NCI-H2227 (cell line): ENCODE results near the gene GPC5.

Source experiments
- DNase-seq: peaks from one replicate; lab custom pipeline; 2025; ENCODE audit not compliant: unreplicated experiment; lab: John Stamatoyannopoulos, UW

The GPC5 gene

DNA sequence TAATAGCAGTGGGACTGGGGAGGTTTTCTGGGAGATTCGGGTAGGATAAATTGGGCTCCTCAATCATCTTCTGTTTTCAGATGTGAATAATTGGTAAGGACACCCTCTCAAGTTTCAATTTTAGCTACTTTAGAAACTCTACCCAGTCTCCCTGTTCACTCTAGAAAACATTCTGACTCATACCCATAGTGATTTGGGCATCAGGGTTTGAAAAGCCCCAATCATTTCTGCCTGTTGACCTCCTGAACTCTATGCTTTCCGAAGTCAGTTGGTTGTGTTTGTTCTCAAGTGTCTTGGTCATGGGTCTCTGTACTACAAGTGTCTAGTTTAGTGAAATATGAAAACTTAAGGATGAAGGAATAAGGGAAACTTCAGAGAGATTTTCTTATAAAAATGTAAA, 916.8 kb downstream of the GPC5 start:
- no peak for DNase-seq

GRCh38 chr13:92316030-92316429, 917.6 kb downstream of the GPC5 start:
- no peak for DNase-seq

DNA sequence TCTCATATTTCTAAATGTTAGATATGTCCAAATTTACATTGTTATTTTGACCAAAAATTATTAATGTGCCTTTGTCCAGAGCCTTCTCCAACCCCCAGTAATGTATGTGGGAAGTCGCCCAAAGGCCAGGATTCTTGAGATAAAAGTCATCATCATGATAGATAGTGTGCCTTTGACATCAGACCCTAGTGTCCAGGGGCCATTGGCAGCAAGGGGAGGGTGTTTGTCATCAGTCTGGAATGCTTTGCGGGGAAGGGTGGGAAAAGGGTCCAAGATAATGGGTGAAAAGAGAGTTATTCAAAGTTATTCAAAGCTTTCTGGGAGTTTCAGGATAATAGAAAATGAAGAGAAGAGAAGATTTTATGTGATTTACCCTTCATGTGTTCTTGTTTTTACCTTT, 918.6 kb downstream of the GPC5 start:
- no peak for DNase-seq

DNA sequence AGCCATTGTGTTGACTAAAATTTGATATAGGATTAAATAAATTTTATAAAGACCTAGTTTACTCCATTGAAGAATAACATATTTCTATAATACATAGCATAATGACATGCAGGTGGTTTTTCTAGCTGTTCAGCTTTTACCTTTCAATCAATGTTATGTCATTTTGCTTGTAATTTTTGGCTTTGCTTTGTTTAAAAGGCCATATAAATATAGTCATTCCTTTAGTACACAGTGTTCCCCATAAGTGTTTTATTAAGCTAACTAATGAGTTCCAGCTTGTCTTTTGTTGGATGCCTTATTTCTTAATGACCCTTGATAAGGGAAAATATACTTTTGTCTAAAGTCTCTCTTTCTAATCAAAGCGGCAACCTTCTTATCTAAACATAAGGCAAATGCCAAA, 921.9 kb downstream of the GPC5 start:
- no peak for DNase-seq

- no peak for DNase-seq
Observed at GRCh38 chr13:92321174-92321573, 922.8 kb downstream of the GPC5 start.

GRCh38 chr13:92345627-92346026, 947.2 kb downstream of the GPC5 start:
- no peak for DNase-seq

- no peak for DNase-seq
Observed at GRCh38 chr13:92346046-92346445, 947.6 kb downstream of the GPC5 start.

GRCh38 chr13:92354583-92354982, 956.2 kb downstream of the GPC5 start:
- DNase-seq, result no peak

DNA sequence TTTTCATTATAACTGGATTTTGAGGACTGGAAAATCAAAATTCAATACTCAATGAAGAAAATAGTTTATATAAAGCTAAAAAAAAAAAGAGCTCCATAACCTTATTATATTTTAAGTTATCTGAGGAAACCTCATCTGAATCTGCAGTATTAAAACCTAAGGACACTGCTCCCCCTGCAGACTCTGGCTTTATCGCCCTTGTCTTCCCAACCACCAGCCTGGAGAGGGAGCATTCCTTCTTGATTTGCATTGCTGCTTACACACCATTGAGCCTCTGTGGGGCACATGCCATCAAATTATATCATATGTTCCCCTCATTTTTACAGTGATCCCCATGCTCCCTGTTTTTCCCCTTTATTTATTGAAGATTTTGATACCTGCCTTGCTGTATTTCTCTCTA, 956.8 kb downstream of the GPC5 start:
- DNase-seq, result no peak

DNA sequence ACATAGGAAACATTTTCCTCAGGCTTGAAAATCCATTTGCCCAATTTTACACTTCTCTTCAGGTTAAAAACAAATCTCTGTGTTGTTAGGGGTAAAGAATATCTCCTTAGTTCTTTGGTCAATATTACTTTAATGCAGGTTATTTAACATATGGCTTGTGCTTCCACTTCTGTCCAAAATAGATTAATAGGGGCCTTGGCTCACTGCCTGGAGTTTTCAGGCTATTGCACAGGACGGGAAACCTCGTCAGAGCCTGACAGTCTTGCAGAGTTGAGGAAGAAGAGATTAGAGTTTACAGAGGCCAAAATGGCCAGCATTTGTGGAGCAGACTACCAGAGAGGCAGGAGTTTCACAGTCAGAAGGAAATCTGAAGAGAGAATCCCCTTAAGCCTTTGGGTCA, 964.3 kb downstream of the GPC5 start:
- no peak for DNase-seq

- no peak for DNase-seq
Observed at GRCh38 chr13:92365904-92366303, 967.5 kb downstream of the GPC5 start.

DNA sequence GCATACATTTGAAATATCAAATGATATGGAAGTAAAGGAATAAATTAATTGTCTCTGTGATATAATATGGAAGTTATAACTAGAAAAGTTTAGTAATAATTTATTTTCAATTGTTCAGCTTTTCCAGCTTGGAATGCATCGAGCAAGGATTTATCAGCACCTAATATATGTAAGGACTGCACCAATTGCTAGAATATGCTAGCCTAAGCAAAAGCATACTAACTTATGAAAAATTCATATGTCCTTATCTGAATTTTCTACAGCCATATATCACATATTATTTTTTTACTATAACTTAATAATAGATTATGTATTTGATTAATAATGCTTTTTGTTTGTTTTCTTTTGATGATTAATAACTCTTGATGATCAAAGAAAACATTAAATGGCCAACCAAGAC, 979.0 kb downstream of the GPC5 start:
- no peak for DNase-seq

DNA sequence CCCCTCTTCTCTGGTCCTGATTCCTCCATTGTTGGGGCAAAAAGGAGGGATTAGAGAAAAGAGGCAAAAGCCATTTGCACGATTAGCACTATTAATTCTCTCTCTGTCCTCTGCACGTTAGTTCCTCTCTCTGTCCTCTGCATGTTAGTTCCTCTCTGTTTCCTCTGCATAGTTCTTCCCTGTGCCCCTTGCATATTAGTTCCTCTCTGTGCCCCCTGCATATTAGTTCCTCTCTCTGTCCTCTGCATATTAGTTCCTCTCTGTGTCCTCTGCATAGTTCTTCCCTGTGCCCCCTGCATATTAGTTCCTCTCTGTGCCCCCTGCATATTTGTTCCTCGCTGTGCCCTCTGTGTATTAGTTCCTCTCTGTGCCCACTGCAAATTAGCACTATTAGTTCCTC, 981.0 kb downstream of the GPC5 start:
- no peak for DNase-seq

DNA sequence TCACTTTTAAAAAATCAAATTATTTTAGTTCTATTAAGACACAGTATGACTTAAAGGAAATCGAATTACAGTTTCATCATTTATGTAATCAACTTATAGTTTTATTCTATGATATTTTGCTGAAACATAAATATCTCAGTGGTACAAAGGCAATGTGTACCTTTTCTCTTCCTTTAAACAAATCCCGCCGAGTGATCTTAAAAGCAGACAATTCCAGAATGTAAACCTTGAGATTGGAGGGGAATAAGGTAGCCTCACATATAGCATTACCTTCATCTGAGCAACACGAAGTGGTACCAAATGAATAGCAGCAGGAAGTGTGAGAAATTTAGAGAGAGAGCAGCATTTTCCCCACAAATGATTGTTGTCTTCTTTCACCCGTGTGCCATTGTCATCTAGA, 986.0 kb downstream of the GPC5 start:
- DNase-seq, result no peak

- no peak for DNase-seq
Observed at GRCh38 chr13:92387245-92387644, 988.8 kb downstream of the GPC5 start.

DNA sequence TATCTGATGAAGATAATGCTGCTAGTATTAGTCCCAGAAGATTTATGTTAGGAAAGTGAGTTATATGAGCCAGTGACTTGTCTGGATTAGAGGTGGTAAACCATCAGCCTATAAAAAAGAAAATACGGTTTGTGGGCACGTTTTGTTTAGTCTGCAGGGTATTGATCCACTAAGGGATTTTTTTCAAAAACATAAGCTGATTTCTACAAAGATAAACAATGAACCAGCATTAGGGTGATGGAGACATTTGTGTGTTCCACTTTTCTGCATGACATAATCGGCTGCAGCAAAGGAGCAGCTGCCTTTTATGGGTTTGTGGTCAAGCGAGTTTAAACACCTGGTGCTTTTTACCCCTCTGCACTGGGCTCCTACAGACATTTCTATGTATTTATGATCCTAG, 991.8 kb downstream of the GPC5 start:
- DNase-seq, result no peak

DNA sequence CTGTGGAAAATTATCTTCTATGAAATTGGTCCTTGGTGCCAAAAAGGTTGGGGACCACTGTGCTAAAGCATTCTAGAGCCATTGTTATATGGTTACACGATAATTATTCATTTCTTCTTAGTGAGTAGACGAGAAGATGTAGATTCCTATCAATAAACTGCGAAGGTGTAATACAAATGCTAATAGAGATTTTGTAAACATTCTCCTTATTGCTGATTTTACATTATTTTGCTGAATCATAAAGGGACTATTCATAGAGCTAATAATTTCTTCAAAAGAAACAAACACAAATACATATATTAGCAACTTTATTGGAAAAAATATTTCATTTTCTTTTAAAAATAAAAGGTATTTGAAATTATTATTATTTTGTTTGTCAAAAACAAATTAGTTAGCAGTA, 1005.2 kb downstream of the GPC5 start:
- no peak for DNase-seq

DNA sequence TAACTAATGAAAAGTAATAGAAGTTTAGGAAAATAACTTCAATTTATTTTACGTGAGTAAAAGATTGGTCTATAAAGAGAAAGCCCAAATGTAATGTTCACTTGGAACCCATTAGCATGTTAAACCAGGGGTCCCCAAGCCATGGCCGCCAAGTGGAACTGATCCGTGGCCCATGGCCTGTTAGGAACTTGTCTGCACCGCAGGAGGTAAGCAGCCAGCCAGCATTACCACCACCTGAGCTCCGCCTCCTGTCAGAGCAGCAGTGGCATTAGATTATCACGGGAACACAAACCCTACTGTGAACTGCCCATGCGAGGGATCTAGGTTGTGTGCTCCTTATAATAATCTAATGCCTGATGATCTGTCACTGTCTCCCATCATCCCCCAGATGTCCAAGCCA, 1009.4 kb downstream of the GPC5 start:
- no peak for DNase-seq

GRCh38 chr13:92412481-92412880, 1014.1 kb downstream of the GPC5 start:
- no peak for DNase-seq

- no peak for DNase-seq
Observed at GRCh38 chr13:92412996-92413395, 1014.6 kb downstream of the GPC5 start.

- DNase-seq, result no peak
Observed at GRCh38 chr13:92413452-92413851, 1015.0 kb downstream of the GPC5 start.

DNA sequence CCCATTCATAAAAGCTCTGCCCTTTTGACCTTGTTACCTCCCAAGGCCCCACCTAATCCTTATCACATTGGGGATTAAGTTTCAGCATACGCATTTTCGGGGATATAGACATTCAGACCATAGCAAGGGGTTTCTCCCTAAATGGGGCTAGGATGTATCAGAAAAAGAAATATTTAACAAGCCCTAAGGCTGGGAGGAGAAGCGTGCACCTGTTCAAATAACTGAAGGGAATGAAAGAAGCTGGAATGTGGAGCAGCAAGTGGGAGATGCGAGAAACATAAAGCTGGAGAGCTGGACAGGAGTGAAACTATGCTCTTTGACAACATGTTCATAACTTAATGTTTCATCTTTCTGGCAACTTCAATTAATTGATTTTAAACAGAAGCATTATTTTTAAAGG, 1016.4 kb downstream of the GPC5 start:
- DNase-seq, result no peak

- DNase-seq, result no peak
Observed at GRCh38 chr13:92415781-92416180, 1017.4 kb downstream of the GPC5 start.

GRCh38 chr13:92418818-92419412, 1020.5 kb downstream of the GPC5 start:
- no peak for DNase-seq
